Fibroblast of mammary gland (primary cell): ENCODE data around the gene STK39.

ENCODE experiments used
- DNase-seq: peaks from one replicate; pipeline ENCODE4 v3.0.0-alpha.2; 2010; ENCODE audit warnings: low read depth
- H3K4me3 ChIP-seq: 2 replicates; pipeline ENCODE4 v1.5.1; 2011; ENCODE audit warnings: low read depth, mild to moderate bottlenecking, low read length, moderate library complexity; ENCODE audit not compliant: control insufficient read depth
- CTCF ChIP-seq: conservative IDR thresholded peaks from 2 replicates; pipeline ENCODE4 v1.5.1; 2011; ENCODE audit warnings: low read depth, low read length, inconsistent platforms; ENCODE audit not compliant: control insufficient read depth, insufficient read depth

STK39 gene

GRCh38 chr2:168039881-168040280, 207.5 kb downstream of the STK39 start:
- DNase-seq, result no peak
- no peak overlapping the region for H3K4me3 ChIP-seq
- TF ChIP-seq CTCF, result no peak

- no peak overlapping the region for H3K4me3 ChIP-seq
- no peak for TF ChIP-seq CTCF
- peak; percentile 26 for DNase-seq
Observed at GRCh38 chr2:168037778-168038177, 209.6 kb downstream of the STK39 start.

DNA sequence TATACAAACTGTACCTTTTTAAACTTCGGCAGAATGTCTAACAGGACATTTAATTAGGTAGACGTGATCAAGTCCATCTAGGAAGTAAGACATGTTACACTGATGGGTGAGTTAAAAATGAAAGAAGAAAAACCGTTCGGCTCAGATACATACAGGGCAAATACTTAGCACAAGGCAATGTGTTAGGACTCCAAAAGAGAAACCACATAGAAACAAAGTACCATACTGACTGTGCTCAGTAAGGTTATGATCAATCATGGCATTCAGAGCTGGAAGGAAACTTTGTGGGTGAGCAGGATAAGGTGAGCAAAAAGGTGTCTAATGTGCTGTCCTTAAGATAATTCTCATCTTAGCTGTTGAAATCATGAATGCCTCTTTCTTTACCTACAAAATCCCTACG, 211.9 kb downstream of the STK39 start:
- TF ChIP-seq CTCF, result no peak
- H3K4me3 ChIP-seq, result no peak overlapping the region
- DNase-seq, result no peak

DNA sequence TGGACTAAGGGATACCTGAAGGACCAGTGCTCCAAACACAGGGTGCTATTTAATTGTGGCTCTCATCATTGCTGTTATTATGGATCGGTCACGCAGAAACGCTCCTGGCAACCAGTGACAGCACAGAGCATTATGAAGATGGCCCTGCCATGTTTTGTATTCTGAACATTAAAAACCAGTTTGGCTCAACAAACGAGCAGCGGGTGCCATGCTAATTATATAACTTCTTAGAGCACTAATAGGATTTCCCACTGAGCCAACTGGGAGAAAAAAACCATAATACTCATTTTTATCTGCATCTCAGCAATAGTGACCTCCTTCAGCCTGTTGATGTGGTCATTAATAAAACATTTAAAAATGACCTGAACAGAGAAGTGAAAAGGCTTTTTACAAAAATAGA, 212.8 kb downstream of the STK39 start:
- DNase-seq, result no peak
- TF ChIP-seq CTCF, result no peak
- no peak overlapping the region for H3K4me3 ChIP-seq

GRCh38 chr2:168033966-168034365, 213.4 kb downstream of the STK39 start:
- DNase-seq, result no peak
- no peak overlapping the region for H3K4me3 ChIP-seq
- TF ChIP-seq CTCF, result no peak

DNA sequence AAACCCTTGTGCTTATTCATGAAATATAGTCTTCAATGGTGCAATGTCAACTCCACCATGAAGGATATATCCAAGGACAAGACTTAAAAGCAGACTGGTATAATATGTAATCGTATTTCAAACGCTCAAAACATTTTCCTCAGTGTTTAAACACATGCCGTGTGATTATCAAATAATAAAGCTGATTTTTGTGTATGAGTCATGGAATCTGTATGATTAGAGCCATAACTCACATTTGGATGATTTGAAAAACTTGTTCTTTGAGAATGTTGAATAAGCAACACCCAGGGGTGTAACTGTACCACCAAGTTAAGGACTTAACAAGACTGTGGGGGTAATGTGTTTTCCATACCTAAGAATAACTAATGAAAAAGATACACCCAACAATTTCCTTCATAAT, 215.3 kb downstream of the STK39 start:
- no peak for DNase-seq
- TF ChIP-seq CTCF, result no peak

GRCh38 chr2:168030862-168031624, 216.4 kb downstream of the STK39 start:
- peak; percentile 49 for DNase-seq
- no peak overlapping the region for H3K4me3 ChIP-seq
- no peak for TF ChIP-seq CTCF

More for the DNA sequence above, 215.3 kb downstream of the STK39 start:
- H3K4me3 ChIP-seq, result no peak overlapping the region
